ENCODE results near the gene PGBD1.
A peak's percentile ranks its signal among the peaks of the same experiment; 100 is the strongest.
"Not testable (repeated sequence)": the region's sequence is repeated elsewhere in the genome, so short reads cannot be mapped to it uniquely, and the experiment has no call there.

PGBD1 gene

GRCh38 chr6:28274888-28275287 lies 6.5 kb upstream of the PGBD1 start:
- no peak for DNase-seq

- DNase-seq = no peak
Observed at GRCh38 chr6:28277746-28278145, 3.6 kb upstream of the PGBD1 start.

GRCh38 chr6:28280595-28281287 lies 631 bp upstream of the PGBD1 start:
- DNase-seq = no peak

- no peak for DNase-seq
Observed at GRCh38 chr6:28282926-28283325, 1.6 kb downstream of the PGBD1 start.

DNA sequence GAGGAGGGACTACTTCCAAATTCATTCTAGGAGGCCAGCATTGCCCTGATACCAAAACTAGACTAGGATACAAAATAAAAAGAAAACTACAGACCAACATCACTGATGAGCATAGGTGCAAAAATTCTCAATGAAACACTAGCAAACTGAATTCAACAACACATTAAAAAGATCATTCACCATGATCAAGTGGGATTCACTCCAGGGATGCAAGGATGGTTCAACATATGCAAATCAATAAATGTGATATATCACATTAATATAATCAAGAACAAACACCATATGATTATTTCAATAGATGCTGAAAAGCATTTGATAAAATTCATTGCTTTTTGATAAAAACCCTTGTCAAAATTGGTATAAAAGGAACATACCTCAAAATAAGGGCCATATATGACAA lies 10.2 kb downstream of the PGBD1 start:
- DNase-seq = no peak

DNA sequence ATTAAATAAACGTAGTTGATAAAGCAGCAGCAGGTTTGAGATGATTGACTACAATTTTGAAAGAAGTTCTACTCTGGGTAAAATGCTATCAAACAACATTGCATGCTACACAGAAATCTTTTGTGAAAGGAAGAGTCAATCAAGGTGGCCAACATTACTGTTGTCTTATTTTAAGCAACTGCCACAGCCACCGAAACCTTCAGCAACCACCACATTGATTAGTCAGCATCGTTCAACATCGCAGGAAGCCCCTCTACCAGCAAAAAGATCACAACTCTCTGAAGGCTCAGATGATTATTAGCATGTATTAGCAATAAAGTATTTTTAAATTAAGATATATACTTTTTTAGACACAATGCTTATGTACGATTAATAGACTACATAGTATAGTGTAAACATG lies 14.0 kb downstream of the PGBD1 start:
- no peak for DNase-seq

DNA sequence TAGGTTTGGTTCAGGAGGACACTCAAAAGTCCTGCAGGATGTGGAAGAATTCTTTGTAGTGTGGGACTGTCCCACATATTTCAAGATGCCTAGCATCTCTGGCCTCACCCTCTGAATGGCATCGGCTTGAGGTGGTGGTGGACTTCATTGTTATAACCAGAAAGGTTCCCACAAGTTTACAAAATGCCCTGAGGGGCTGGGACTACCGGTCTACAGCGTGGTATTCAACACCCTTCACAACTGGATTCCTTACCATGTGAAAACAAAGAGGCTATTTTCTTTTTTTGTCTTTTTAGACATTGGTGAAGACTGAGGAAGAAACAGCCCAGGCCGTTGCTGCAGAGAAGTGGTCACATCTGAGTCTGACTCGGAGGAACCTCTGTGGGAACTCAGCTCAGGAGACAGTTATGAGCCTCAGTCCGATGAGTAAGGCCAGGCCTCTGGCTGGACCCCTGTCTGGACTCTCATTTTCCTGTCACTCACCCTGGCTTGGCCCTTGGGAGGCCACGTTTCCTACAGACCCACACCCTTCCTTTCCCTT lies 15.2 kb downstream of the PGBD1 start:
- DNase-seq = no peak

GRCh38 chr6:28303570-28303969 lies 22.2 kb downstream of the PGBD1 start:
- no peak for DNase-seq

- DNase-seq = not testable (repeated sequence)
Observed at GRCh38 chr6:28306363-28306762, 25.0 kb downstream of the PGBD1 start.

GRCh38 chr6:28311139-28311823 lies 29.9 kb downstream of the PGBD1 start:
- no peak for DNase-seq

DNA sequence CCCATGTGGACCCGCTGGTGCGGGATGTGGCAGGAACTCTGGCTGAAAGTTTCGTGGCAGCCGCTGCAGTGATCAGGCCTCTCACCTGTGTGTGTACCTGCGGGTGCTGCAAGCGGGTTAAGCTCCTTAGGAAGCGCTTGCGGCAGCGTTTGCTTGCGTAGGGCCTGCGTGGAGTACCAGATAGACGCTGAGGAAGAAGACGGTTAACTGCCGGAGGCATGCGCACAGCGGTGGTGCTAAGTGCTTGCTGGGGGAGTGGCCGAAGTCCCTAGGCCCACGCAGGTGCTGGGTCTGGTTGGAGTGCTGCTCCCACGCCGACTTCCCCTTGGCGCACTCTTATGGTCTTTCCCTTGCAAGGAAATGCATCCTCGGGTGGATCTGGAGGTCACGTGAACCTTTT lies 31.6 kb downstream of the PGBD1 start:
- DNase-seq = no peak

DNA sequence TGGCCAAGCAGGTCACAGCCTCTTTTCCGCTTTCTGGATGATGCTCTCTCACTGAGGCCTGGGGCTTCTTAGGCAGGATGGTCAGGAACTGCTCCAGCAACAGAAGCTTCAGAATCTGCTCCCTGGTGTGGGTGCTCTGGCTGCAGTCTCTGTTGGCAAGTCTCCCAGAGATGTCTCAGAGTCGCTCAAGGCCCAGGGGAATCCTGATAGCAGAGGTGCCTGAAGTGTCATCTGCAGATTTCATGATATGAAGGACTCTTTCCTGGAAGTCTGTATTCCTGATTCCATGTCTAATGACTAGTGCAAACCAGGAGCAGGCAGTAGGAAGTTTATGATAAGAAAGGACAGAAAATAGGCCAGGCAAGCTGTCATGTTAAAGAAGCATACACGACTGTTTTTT lies 34.3 kb downstream of the PGBD1 start:
- DNase-seq = no peak

GRCh38 chr6:28317866-28318265 lies 36.5 kb downstream of the PGBD1 start:
- DNase-seq = not testable (repeated sequence)

GRCh38 chr6:28322661-28323060 lies 41.3 kb downstream of the PGBD1 start:
- DNase-seq = no peak

DNA sequence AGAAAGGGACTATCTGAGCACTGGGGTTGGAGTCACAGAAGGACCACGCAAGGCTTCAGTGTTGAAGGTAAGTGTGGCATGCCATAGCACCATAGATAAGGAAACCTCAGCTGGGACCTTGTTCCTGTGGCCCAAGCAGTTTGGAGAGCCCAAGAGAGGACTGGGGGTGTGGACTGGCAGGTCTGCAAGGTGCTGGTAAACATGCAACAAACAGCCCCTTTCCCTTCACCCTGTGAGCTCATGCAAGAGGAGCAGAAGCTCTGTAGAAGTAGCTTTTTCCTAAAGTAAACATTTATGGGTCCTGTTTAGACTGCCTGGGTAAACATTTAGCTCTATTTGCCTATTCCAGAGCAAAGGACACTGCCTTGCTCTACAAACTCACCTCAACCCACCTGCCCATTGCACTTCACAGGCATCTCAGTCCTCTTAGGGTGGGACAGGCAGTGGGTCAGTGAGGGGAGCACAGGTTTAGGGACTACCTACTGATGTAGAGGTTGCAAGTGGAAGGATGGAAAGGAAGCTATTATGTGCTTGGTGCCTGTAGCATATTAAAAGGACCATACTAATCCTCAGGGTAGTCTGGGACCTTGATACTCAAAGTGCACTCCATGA lies 42.5 kb downstream of the PGBD1 start:
- DNase-seq = no peak

- no peak for DNase-seq
Observed at GRCh38 chr6:28326371-28326948, 45.1 kb downstream of the PGBD1 start.

DNA sequence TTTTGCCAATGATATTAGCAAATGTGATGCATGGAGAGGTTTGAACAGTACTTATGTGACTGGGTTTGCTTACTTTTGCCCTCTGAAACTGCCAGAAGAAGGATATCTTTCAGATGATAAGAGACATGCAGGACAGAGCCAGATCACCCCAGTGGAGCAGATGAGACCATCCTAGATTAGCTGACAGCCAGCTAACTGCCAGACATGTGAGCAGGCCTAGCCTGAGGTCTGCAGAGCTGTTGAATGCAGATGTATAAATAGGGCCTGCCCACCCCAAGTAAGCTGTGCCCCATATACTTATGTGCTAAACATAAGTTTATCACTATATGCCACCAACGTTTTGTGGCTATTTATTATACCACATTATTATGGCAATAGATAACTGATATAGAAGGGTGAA lies 48.7 kb downstream of the PGBD1 start:
- DNase-seq = no peak

DNA sequence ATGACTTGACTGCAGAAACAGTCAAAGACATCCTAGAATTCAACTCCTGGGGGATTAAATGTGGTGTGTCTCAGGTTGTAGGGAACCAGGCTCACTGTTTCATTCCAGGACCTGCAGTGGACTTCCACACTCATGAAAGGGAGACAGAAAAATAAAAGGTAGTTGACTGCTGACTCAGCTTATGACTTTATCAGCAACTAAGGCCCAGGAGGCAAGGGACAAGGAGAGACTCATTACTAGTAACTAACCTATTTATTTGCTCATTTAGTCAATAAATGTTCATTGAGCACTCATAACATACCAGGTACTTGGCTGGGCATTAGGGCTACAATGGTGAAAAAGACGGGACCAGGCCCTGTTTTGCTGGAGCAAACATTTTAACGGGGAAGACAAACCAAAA lies 51.7 kb downstream of the PGBD1 start:
- no peak for DNase-seq

DNA sequence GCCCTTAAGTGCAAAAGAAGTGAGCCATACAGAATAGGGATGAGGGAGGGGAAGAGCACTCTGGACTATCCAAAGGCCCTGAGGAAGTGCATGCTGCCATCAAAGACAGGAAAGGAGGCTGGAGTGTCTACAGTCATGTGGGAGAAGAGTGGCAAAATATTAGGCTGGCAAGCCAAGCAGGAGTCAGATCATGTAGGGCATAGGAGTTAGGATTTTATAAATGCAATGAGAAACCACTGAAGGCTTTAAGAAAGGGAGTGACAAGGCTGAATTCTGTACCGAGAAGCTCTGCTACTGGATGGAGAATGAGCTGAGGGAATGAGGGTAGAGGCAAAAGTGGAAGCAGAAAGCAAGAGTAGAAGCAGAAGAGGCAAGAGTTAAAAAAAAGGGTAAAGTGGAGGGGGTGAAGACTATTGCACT lies 52.2 kb downstream of the PGBD1 start:
- no peak for DNase-seq

DNA sequence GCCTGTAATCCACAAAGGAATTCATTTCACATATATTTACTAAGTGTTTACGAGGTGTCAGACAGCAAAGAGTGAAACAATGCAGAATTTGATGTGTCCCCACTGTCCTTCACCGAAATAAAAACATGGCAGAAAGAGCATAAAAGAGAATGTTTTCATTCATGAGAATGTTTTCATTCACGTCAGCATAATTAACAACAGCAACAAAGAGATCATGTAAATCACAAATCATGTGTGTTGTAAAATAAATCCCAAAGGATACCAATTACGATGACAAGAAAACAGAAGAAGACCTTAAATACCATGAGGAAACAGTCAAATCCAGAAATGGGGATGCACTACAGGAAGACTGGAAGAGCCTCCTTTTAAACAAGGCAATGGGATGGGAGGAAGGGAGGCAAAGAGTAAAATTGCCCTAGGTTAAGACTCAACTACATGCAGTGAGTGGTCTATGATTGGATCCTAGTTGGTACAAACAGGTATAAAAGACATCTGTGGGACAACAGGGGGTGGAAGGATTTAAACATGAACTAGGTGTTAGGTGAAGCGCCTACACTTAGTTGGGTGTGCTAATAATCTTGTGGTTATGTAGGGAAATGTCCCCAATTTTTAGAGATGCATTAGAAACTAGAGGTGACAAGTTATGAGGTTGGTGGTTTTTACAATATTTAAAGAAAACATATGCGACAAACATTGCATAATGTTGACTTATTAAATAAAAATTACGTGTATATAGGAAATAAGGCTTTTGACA lies 53.1 kb downstream of the PGBD1 start:
- DNase-seq = no peak

GRCh38 chr6:28335040-28335563 lies 53.7 kb downstream of the PGBD1 start:
- no peak for DNase-seq

DNA sequence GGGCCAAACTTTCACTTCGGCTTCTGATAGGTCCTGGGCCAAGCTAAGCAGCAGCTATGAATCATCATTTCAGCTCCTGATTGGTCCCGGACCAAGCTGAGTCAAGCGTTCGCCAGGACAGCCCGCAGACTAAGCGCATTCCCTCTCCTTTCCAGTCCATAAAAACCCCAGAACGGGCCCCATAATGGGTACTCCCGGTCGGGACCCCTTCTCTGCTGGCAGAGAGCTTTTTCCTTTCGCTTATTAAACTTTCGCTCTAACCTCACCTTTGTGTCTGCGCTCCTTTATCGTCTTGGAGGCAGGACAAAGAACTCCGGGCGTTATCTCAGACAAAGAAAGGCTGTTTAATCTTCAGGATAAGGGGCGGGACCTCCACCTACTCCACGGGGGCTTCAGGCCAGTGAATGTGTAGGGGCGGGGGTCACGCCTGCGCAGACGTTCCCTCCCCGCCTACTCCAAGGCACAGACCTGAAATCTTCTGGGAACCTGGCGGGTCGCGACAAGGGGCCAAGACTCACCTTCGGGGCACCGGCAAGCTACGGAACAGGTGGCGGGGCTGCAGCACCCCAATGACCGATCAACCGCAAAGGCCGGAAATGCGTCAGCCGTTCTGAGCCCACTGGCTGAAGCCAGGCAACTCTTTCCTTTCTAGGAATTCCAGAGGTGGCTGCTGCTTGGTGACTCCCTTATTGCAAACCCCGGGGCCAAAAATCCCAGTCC lies 54.4 kb downstream of the PGBD1 start, which contains the start of gene ZSCAN31:
Gene ZSCAN31, minus strand, starts transcription at position 585 of the 720 bp plus-strand sequence. CDS start 6,465 bp downstream, outside the sequence.
- DNase-seq = peak; percentile 93
